Tibial nerve (tissue), 4 donors: ENCODE results near the gene TNFRSF13B.

ENCODE experiments used
- CTCF ChIP-seq, 5 experiments: fragments of 200-600 bp in 3 of 5; fragments of 450-650 bp in 2 of 5; sonication (generic) in 3 of 5; IDR thresholded peaks; one replicate each; pipeline ENCODE4 v1.5.1; 2016 to 2019; ENCODE audit warnings: antibody characterized with exemption in 5 of 5, mild to moderate bottlenecking in 3 of 5, moderate library complexity in 2 of 5
- EP300 ChIP-seq, 2 donors: sonication (generic); formaldehyde crosslinking; IDR thresholded peaks; one replicate each; pipeline ENCODE4 v1.6.1; 2017; ENCODE audit warnings: antibody characterized with exemption in 2 of 2, mild to moderate bottlenecking in 1 of 2
- POLR2A ChIP-seq, 2 donors: fragments of 450-650 bp; IDR thresholded peaks; one replicate each; pipeline ENCODE4 v1.6.1; 2017; ENCODE audit warnings: antibody characterized with exemption in 2 of 2, mild to moderate bottlenecking in 2 of 2, moderate library complexity in 2 of 2

- TF ChIP-seq POLR2A (IDR thresholded peaks at IDR 0.05) (no peak), CTCF (IDR thresholded peaks at IDR 0.05) (no peak), EP300 (IDR thresholded peaks at IDR 0.05) (no peak)
Measured at GRCh38 chr17:16930571-16931317, 41.2 kb downstream of the TNFRSF13B start.
